ENCODE results near the gene IFITM2.
"Not testable (repeated sequence)": the region's sequence is repeated elsewhere in the genome, so short reads cannot be mapped to it uniquely, and the experiment has no call there.

The IFITM2 gene

GRCh38 chr11:342328-342727 is 34.7 kb downstream of the IFITM2 start:
- no peak for DNase-seq (ENCODE audit: low read depth in 2 of 2)

GRCh38 chr11:344836-345578 is 37.4 kb downstream of the IFITM2 start:
- DNase-seq (ENCODE audit: low read depth in 2 of 2), result no peak

GRCh38 chr11:346529-346928 is 38.9 kb downstream of the IFITM2 start:
- no peak for DNase-seq (ENCODE audit: low read depth in 2 of 2)

- not testable (repeated sequence) for DNase-seq (ENCODE audit: low read depth in 2 of 2)
Measured at GRCh38 chr11:349270-349954, 41.8 kb downstream of the IFITM2 start.

- DNase-seq (ENCODE audit: low read depth in 2 of 2), result not testable (repeated sequence)
Measured at GRCh38 chr11:350033-350722, 42.6 kb downstream of the IFITM2 start.

GRCh38 chr11:350723-351255 is 43.2 kb downstream of the IFITM2 start:
- no peak for DNase-seq (ENCODE audit: low read depth in 2 of 2)

GRCh38 chr11:351411-351810 is 43.8 kb downstream of the IFITM2 start:
- DNase-seq (ENCODE audit: low read depth in 2 of 2), result no peak

- no peak for DNase-seq (ENCODE audit: low read depth in 2 of 2)
Measured at GRCh38 chr11:352456-353031, 44.9 kb downstream of the IFITM2 start.

- DNase-seq (ENCODE audit: low read depth in 2 of 2), result no peak
Measured at GRCh38 chr11:353179-353873, 45.7 kb downstream of the IFITM2 start.

GRCh38 chr11:355581-356458 is 48.2 kb downstream of the IFITM2 start:
- DNase-seq (ENCODE audit: low read depth in 2 of 2), result peak; percentile 79 to 85

- no peak for DNase-seq (ENCODE audit: low read depth in 2 of 2)
Measured at GRCh38 chr11:356610-357009, 49.0 kb downstream of the IFITM2 start.

- no peak for DNase-seq (ENCODE audit: low read depth in 2 of 2)
Measured at GRCh38 chr11:357582-357981, 50.0 kb downstream of the IFITM2 start.

- DNase-seq (ENCODE audit: low read depth in 2 of 2), result no peak
Measured at GRCh38 chr11:358129-358800, 50.6 kb downstream of the IFITM2 start.

All from stimulated activated CD8-positive, alpha-beta memory T cell treated with anti-CD3 and anti-CD28 coated beads, Interleukin-15, amount 100 ng/mL, for 48 hours (primary cell).